GM13977 (cell line): Measurements from ENCODE around the gene NEK7.

Source experiments
- DNase-seq: peaks from one replicate; pipeline ENCODE4 v3.0.0; 2012; ENCODE audit warnings: low spot score
- CTCF ChIP-seq: IDR thresholded peaks from 2 replicates; pipeline ENCODE4 v1.5.1; 2012; ENCODE audit warnings: mild to moderate bottlenecking, control low read depth; ENCODE audit not compliant: insufficient read depth; ENCODE audit errors: extremely low read depth, missing control alignments
- in situ Hi-C: fragments of 300-500 bp; cut with MboI; formaldehyde crosslinking; loops from one replicate; pipeline ENCODE4 v1.12.0; 2022; ENCODE audit warnings: low sequenced_read_pairs, low pct_unique_long_range_greater_than_20kb, mixed read lengths, inconsistent platforms; ENCODE audit not compliant: unreplicated experiment

The NEK7 gene

GRCh38 chr1:198254948-198255347 lies 98.2 kb downstream of the NEK7 start:
- in situ Hi-C loops: no loop called here
- DNase-seq: no peak
- TF ChIP-seq CTCF: no peak

GRCh38 chr1:198255784-198256183 lies 99.0 kb downstream of the NEK7 start:
- no peak for DNase-seq
- in situ Hi-C loops: no loop called here
- no peak for TF ChIP-seq CTCF

GRCh38 chr1:198258491-198258890 lies 101.7 kb downstream of the NEK7 start:
- peak; percentile 6 for DNase-seq
- no peak for TF ChIP-seq CTCF
- in situ Hi-C loops: no loop called here

- in situ Hi-C loops: no loop called here
- DNase-seq: no peak
- TF ChIP-seq CTCF: no peak
Observed at GRCh38 chr1:198259333-198260074, 102.7 kb downstream of the NEK7 start.

- in situ Hi-C loops: no loop called here
- TF ChIP-seq CTCF: no peak
- no peak for DNase-seq
Observed at GRCh38 chr1:198261886-198262285, 105.1 kb downstream of the NEK7 start.

- no peak for TF ChIP-seq CTCF
- in situ Hi-C loops: no loop called here
- DNase-seq: no peak
Observed at GRCh38 chr1:198263186-198263585, 106.4 kb downstream of the NEK7 start.
